Mucosa of gallbladder (tissue), 1 donor: ENCODE data around the gene HGFAC. TPM values are rescaled to one million over a fixed set of nuclear protein-coding genes. Genes with fewer than 3 reads are reported as not detected.
"Not testable (repeated sequence)": the region's sequence is repeated elsewhere in the genome, so short reads cannot be mapped to it uniquely, and the experiment has no call there.

ENCODE experiments used
- DNase-seq: peaks from one replicate; pipeline ENCODE4 v3.0.0-alpha.2; 2020; ENCODE audit warnings: low spot score
- total RNA-seq: library from RNA; stranded (reverse); gene quantifications from one replicate; pipeline ENCODE4 v1.2.1, GENCODE V29; 2021
- donor health status: DM: no; HTN: no; CAD: no.

Gene HGFAC
- total RNA-seq, 1 donor from 2014 or later, result 1.9 TPM

DNA sequence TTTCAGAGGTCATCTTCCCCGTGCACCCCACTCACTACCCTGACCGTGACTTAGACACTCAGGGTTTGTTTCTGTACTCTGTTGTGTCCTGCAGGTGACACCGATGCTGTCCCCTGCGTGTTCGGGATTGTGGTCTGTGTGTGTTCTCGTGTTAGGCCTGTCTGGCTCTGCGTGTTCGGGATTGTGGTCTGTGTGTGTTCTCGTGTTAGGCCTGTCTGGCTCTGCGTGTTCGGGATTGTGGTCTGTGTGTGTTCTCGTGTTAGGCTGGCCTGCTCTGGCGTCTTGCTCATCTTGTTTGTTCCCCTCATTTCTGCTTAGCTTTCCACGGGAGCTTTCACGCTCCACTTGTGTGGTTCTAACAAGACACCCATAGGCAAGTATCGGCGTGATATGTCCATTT lies 30.6 kb upstream of the HGFAC start:
- not testable (repeated sequence) for DNase-seq

DNA sequence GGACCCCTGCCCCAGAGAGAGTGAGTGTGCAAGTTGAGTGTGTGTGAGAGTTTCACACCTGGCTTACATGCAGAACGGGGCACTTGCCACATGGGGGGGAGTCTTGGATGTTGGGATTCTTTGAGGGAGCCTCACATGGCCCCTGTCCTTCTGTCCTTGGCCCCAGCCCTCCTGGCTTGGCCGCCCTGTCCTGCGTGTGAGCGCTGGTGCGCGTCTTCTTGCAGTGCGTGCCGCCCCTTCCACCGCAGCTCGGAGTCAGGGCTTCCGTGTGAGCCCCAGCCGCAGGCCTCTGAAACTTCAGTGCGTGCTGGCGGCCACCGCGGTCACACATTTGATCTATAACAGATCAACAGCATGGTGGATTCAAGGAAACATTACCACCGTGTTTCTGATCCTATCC lies 30.1 kb upstream of the HGFAC start:
- DNase-seq, result no peak

DNA sequence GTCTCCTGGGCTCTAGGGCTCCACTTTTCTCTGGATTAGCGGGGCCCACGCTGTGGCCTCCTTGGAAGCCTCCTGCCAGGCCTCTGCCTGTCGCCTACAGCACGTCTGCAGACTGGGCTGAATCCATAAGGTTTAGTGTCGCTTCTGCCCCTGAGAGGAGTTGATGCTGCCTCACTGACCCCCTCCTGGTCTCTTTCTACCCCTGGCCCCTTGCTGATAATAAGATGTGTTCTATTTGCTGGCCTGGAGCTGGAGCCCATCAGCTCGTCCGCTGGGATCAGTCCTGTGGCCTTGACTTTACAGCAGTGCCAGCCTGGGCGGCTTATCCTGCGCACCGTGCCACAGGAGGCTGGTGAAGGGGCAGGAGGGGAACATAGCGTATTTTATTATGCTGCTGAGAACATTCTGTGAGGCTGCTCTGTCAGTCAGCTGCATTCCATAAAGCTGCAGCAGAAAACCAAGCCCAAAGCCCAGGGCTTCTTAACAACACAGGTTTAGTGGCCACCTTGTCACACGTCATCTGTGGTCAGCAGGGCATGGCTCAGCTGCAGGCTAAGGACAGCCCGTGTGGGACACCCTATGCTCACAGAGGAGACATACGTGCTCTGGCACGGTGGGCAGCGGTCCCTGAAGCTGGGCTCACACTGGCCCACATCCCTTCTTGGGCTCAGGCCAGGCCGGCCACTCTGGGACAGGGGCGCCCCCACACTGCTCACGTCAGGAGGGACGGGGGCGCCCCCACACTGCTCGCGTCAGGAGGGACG lies 29.3 kb upstream of the HGFAC start:
- DNase-seq, result no peak

DNA sequence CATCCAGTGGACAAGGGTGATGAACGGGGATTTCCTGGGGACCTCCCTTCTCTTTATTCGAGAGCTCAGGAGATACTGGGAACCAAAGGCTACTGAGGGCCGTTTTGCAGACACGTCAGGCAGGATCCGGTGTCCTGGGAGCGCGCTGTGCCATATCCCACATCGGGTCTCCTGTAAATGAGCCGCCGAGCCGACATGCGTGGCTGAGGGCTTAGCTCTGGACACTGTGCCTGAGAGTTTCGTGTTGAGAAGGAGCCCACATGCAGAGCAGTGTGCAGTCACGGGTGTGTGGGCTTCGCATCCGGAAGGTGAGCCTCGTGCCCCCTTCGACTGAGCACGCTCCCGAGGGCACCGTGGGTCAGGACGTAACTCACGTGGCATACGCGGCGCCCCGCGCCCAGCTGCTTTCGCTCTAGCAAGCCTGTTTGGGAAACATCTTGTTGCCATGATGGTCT lies 28.5 kb upstream of the HGFAC start:
- DNase-seq, result no peak

DNA sequence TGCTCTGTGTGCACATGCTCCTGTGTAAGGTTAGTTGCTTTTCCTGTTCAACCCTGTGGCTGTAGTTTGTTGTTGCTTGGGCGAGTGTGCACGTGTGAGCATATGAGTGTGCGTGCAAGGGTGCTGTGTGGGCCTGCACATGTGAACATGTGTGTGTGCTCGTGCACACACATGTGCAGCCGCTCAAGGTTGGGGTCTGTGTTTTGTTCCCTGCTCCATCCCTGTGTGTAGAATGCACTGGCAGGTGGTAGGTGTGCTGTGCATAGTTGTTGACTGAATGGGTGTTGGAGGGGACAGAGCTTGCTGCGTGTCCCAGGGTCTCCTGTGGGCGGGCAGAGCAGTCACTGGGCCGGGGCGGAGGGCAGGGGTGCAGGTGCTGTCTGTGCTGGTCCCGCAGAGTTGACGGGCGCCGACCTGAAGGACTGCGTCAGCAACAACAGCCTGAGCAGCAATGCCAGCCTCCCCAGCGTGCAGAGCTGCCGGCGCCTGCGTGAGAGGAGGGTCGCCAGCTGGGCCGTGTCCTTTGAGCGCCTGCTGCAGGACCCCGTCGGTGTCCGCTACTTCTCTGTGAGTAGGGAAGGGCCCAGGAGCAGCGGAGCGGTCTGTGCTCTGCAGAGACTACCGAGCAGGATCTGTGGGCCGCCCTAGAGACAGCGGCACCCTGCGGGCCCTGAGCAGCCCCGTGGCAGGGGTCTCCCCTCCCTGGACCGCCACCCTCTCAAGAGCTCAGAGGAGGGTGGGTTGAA lies 27.9 kb upstream of the HGFAC start:
- DNase-seq, result no peak

DNA sequence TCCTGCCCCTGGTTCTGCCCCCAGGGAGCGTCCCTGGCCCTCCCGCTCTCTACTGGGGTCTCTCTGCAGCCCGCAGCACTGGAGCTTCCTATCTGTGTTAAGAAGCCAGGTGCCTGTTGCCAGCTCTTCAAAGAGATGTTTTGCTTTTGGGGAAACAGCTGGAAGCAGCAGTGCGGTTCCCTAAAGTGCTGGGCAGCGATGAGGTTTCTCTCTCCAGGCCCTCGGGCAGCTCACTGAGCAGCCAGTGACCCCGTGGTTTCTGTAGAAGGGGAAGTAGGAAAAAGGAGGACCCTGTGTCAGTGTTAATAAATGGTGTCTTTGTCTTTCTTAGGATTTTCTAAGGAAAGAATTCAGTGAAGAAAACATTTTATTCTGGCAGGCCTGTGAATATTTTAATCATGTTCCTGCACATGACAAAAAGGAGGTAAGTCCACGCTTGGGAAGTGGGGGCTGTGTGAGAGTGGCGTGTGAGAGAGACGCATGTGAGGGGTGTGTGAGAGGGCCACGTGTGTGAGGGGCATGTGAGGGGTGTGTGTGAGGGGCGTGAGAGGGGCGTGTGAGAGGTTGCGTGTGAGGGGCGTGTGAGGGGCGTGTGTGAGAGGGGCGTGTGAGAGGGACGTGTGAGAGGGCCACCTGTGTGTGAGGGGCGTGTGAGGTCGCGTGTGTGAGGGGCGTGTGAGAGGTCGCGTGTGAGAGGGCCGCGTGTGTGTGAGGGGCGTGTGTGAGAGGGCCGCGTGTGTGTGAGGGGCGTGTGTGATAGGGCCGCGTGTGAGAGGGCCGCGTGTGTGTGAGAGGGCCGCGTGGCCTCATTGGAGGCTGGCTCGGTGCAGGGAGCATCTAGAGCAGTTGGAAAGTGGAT lies 27.1 kb upstream of the HGFAC start:
- DNase-seq, result no peak

DNA sequence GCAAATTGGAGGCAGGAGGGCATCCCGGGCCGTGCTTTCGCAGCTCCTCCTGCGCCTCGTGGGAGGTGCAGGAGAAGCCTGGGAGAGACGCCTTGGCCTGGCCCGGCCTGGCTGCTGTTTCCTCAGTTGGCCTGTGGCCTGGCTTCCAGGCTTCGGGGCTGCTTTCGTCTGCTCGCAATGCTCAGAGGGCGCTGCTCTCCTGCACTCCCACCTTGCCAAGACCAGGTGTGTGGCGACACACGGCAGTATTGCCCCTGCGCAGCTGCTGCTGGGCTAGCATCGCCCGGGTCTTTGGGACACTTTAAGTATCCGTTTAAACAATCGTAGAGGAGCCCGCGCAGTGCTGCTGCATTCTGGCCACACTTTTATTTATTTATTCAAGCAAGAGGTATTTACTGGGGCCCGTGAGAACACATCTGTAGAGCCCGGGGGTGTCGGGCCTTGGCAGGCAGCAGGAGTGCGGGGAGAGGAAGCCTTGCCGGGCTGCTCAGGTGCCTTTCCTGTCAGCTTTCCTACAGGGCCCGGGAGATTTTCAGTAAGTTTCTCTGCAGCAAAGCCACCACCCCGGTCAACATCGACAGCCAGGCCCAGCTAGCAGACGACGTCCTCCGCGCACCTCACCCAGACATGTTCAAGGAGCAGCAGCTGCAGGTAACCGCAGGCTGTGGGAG lies 26.2 kb upstream of the HGFAC start:
- no peak for DNase-seq

DNA sequence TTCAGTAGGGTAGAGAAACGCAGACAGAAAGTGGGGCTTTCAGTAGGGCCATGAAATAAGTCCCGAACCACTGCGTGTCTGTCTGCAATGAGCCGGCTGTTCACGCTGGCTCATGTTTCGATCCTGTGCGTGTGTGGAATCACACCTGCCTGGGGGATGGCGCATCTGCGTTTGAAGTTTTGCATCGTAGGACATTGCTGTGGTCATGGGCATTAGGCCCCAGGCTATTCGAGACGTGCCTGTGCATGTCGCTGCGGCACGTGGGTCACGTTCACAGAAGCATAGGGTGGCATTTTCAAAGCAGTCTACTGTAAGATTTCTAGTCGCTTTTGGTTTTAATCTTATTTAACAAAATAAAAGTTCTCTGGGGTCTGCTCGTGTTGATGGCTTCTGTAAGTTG lies 25.5 kb upstream of the HGFAC start:
- no peak for DNase-seq

DNA sequence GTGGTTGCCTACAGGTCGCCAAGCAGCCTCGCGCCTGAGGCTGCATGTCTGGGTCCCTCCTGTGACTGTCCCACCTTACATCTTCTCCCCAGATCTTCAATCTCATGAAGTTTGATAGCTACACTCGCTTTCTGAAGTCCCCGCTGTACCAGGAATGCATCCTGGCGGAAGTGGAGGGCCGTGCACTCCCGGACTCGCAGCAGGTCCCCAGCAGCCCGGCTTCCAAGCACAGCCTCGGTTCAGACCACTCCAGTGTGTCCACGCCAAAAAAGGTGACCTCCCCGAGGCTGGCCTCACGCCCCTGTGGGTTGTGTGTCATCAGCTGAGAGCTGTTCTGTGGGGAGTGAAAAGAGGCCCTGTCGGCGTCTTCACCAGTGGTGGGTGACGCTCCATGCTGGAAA lies 24.9 kb upstream of the HGFAC start:
- no peak for DNase-seq

DNA sequence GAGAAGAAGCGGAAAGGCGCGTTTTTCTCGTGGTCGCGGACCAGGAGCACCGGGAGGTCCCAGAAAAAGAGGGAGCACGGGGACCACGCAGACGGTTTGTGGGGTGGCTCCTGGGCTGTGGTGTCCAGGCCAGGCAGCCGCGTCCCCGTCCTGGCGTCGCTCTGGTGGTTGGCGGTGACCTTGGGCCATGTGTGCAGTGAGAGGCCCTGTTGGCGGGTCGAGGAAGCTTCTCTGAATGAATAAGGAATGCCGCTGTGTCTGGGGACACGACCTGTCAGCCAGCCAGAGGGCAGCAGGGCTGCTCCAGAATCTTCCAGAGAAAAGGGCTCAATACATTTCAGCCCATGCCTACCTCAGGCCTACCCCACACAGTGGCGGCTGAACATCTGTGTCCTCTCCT lies 24.3 kb upstream of the HGFAC start:
- no peak for DNase-seq

DNA sequence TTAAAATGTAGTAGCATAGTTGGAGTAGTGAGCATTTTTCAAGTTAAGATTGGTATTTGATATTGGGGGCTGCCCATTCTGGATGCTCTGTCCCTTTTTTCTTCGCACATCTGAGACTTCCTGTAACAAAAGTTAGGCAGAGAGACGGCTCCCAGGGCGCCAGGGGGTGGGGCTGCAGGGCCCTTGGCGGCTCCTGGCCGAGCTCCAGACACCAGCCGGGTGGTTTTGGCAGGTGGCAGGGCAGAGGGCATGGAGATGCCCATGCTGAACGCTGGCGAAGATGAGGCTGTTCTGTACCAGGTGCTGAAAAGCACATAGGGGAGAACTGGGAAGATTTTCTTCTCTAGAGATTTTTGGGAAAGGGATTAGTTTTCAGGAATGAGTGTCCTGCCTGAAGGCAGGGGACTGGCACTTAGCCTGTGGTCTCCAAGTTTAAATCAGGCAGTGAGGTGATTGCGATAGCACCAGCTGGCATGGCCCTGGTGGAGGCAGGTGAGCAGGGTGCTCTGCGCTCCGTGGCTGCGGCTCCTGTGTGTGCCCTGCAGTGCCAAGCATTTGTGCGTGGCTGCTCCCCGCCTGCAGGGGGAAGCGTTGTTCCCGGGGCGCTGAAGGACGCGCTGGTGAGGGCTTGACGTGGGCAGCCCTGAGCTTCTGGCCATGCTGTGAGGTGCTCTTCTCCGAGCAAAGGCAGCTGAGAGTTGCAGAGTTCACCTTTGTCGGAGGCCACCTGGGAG lies 23.6 kb upstream of the HGFAC start:
- no peak for DNase-seq

DNA sequence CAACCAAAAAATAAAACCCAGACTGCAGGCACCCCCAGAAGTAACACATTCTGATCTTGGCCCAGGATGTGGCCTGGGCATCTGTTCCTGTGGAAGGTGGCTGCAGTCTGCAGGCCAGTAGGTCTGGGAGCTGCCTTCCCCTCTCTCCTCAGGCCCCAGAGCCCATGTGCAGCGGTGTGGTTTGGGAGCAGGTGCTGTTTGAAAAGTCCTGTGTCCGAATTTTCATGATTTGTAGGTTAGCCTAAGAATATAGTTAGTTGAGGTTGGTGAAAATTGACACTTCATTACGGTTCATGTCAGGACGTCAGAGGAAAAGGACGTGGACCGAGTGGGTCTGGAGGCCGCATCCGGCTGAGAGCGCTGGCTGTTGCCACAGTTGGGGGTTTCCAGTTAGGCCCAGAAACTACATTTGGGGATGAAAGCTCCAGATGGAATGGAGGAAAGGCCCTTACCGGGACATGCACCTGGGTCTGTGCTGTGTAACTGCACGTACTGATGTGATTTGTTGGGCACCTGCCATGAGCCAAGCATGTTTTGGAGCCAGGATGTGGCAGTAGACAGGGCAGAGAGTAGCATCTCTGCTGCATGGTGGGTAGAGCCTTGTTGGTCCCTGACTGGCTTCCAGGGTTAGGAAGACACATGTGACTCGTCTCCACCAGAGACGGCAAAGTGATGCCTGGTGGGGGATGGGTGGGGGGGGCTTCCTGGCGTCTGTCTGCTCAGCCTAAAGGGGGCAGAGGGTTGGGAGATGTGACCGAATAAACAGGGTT lies 21.7 kb upstream of the HGFAC start:
- DNase-seq, result no peak

DNA sequence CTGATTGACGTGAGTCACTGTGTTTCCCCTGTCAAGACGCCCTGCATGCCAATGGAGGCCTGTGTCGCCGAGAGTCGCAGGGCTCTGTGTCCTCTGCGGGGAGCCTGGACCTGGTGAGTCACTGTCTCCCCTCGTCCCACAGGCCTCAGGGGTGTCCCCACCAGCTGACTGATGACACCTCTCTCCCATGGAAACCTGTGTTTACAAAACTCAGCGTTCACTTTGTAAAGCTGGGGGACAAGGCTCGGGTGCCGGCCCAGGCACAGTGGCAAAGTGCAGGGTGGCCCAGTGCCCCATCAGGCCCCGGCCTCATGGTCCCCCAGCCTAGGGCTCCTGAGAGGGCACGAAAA lies 21.2 kb upstream of the HGFAC start:
- DNase-seq, result no peak

DNA sequence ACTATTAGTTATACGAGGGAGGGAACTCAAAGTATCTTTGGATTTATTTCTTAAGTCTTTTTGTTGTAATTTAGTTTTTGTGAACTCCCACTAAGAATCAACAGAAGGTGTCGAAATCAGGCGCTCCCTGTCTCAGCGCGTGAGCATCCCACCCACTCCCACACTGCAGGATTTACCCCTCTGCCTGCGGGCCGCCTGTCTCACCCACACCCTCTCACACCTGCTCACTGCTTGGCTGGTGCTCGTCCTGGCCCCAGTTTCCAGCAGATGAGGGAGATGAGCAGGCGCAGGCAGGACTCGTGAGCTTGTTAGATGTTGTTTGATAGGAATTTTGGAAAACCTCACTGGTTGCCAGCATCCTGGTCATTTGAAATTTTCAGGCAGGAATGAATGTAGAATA lies 20.8 kb upstream of the HGFAC start:
- no peak for DNase-seq

DNA sequence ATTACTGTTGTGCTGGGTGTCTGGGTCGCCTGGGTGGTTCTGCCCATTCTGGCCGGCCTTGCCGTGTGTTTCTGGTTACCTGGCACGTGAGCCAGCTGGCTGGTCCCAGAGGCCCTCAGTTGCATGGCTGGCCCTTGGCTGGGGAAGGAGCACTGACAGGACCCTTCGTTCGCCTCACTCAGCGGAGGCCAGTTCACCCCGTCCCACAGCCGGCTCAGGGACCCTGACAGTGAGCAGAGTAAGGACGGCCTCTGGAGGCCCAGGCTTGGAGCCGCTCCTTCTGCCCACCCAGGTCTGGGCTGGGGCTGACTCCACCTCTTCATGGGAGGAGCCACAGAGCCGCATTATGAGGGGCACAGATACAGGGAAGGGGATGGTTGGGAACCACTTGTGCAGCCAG lies 20.3 kb upstream of the HGFAC start:
- no peak for DNase-seq

DNA sequence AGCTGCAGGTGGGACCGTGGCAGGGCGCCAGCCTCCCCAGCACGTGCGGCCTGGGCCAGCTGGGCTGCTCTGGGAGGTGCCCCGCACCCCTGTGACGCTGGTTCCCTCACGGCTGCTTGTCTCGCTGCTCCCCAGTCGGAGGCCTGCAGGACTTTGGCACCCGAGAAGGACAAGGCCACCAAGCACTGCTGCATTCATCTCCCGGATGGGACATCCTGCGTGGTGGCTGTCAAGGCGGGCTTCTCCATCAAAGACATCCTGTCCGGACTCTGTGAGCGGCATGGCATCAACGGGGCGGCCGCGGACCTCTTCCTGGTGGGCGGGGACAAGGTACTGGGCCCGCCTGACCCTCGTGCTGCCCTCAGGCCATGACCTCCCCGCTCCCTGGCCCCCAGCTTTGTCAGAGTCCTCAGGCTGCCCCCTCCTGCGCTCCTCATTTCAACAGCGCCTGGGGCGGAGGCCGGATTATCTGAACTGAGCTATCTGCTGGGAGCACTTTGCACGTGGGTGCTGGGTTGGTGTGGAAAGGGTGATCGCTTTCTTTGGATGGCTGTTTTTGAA lies 19.4 kb upstream of the HGFAC start:
- no peak for DNase-seq

DNA sequence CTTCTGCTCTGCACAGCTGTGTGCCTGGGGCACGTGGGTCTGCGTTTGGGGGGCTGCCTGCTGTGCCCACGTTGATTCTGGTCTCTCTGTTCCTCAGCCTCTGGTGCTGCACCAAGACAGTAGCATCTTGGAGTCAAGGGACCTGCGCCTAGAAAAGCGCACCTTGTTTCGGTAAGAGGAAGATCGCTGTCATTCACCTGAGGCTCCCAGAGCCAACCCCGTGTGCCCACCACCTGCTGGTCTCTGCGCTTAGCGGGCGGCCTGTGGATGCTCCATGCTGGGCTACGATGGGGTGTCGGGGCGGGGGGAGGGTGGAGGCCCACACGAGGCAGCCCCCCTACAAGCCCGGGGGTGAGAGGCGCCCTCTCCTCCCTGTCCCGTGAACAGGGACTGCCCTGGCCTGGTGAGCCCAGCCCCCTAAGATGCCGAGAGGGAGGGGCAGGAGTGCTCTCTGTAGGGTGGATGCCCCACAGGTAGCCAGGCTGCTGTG lies 18.9 kb upstream of the HGFAC start:
- no peak for DNase-seq

DNA sequence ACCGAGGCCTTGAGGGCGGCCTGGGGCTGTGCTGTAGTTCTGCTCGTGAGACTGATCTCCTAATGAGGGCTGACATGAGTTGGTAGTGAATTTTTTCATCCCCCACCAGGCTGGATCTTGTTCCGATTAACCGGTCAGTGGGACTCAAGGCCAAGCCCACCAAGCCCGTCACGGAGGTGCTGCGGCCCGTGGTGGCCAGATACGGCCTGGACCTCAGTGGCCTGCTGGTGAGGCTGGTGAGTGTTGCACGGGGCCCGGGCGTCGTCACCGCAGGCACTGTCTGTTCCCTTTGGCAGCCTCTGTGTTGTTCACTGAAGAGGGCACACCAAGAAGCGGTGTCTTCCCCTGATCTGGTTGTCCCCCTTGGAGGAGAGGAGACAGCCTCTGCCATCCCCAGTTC lies 18.4 kb upstream of the HGFAC start:
- DNase-seq, result no peak

DNA sequence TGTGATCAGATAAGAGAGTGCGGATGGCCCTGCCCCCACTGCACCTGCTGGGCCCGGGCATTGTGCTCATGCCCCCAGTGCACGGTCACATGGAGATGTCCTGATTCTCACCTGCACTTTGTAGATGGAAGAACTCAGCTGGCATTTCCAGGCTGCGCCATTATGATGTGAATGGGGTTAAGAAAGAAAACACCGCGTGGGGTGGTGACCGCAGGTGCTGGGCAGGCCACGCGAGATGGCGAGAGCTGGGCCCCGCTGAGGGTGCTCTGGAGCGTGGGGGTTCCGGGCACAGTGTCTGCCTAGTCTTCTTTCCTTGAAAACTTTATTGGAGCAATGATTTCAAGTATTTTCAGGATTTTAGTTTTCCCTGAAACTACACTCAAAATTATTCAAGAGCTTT lies 17.8 kb upstream of the HGFAC start:
- DNase-seq, result no peak

DNA sequence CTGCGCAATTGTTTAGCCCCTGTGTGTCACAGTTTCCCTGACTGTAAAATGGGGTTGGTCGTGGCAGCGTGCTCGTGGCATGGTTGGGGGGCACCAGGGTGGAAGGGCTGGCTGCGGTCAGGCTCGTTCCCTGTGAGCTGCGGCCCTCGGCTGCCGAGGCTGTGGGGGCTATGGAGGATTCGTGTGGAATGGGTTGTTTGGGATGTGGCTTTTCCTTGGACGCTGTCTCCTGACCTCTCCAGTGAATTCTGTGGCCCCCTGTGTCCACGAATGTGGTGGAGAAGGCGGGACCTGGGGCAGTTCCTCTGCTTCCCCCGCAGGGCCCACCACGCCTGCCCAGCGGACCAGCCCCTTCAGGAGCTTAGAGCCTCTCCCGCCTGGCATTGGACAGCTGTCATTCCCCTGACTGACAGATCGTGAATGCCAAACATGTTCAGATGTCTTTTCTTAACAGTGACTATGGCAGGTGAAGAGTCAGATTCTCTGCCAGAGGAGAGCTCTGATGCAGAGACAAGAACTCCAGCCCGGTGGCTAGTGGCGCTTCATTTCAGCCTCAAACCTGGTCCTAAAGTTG lies 17.2 kb upstream of the HGFAC start:
- DNase-seq, result no peak
